Right lobe of liver (tissue), 4 donors: ENCODE results near the gene LNX1.

Experiments used
- POLR2A ChIP-seq: fragments of 450-650 bp; IDR thresholded peaks from one replicate; pipeline ENCODE4 v1.6.1; 2017; ENCODE audit warnings: antibody characterized with exemption, mild to moderate bottlenecking
- TF ChIP-seq, protein P1 (sequence below), 4 donors: fragments of 200-600 bp in 3 of 4; fragments of 450-650 bp in 1 of 4; IDR thresholded peaks; one replicate each; pipeline versions ENCODE4 v1.5.1 to v1.8.0; 2016 to 2022; ENCODE audit warnings: antibody characterized with exemption in 4 of 4, mild to moderate bottlenecking in 2 of 4
- donor health status: DM: no; HTN: no; CAD: no.
- donor health status: DM: no; HTN: no; CAD: no.
- donor health status: DM: no; HTN: yes; CAD: no.

DNA sequence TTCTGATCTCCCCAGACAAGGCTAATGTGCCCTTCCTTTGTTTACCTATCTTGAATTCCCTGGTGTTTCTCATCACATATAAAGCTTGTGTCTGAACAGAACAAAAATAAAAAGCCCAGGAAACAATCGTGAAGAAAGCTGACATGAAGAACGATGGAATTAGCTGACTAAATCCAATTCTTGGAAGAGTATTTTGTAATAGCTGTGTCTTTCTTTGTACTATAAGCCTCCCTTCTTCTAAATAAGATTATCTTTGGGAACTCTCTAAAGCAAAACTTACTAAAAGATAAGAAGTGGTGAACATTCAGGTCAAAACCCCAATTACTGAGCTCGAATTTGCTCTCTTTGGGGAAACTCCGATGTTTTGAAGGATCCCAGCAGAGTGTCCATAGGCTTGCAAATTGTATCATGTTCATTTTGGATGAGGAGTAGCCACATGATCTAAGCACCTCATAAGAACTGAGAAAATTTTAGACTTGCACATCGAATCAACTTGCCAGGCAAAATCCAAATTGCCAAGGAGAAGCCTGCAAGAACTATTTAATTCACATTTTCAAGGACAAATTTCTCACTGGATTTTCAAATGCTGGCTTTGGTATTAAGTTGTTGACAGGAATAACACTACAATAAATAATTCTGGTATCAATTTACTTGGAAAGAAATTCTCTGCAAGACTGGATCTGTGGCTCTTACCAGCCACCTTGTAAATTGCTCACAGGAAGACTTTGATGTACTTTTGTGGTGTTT lies 106.2 kb downstream of the LNX1 start:
- TF ChIP-seq POLR2A, result no peak
- TF ChIP-seq, protein P1, sequence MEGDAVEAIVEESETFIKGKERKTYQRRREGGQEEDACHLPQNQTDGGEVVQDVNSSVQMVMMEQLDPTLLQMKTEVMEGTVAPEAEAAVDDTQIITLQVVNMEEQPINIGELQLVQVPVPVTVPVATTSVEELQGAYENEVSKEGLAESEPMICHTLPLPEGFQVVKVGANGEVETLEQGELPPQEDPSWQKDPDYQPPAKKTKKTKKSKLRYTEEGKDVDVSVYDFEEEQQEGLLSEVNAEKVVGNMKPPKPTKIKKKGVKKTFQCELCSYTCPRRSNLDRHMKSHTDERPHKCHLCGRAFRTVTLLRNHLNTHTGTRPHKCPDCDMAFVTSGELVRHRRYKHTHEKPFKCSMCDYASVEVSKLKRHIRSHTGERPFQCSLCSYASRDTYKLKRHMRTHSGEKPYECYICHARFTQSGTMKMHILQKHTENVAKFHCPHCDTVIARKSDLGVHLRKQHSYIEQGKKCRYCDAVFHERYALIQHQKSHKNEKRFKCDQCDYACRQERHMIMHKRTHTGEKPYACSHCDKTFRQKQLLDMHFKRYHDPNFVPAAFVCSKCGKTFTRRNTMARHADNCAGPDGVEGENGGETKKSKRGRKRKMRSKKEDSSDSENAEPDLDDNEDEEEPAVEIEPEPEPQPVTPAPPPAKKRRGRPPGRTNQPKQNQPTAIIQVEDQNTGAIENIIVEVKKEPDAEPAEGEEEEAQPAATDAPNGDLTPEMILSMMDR (IDR thresholded peaks at IDR 0.05), result no peak
